Measurements from ENCODE around the gene E2F4.

E2F4 gene

GRCh38 chr16:67154578-67155294 is 37.2 kb upstream of the E2F4 start:
- DNase-seq: no peak
- Histone ChIP-seq H3K9me2 (replicated peaks; ENCODE audit: insufficient read depth, low read length) (no peaks in the 10 kb centered on the region), H3K4me3 (ENCODE audit: low read length) (peak overlapping the region; percentile 35), H3K4me2 (ENCODE audit: low read depth, low read length) (peak overlapping the region; percentile 95), H3F3A (ENCODE audit: insufficient read depth, low read length) (peaks cover 29% of the 10 kb centered on the region), H2AFZ (ENCODE audit: low read length) (no peak overlapping the region), H3K27ac (ENCODE audit: low read length) (no peak overlapping the region), H3K27me3 (replicated peaks; ENCODE audit: insufficient read depth, low read length) (no peaks in the 10 kb centered on the region), H3K36me3 (replicated peaks; ENCODE audit: insufficient read depth, low read length) (no peaks in the 10 kb centered on the region), H3K4me1 (ENCODE audit: low read length) (peaks cover 18% of the 10 kb centered on the region), H3K9ac (ENCODE audit: low read length) (no peak overlapping the region; the same call in 1 of the 2 replicates), H4K20me1 (ENCODE audit: insufficient read depth, low read length) (no peaks in the 10 kb centered on the region), H3K79me2 (ENCODE audit: low read length) (peaks cover 17% of the 10 kb centered on the region), H3K9me3 (replicated peaks; ENCODE audit: insufficient read depth, low read length) (no peaks in the 10 kb centered on the region)
- TF ChIP-seq CTCF (IDR thresholded peaks at IDR 0.05; ENCODE audit: low read length) (no peak), EZH2phosphoT487 (IDR thresholded peaks at IDR 0.05; ENCODE audit: low read length) (no peak), EZH2 (optimal IDR thresholded peaks at IDR 0.05; ENCODE audit: low read depth, low read length) (no peak)

GRCh38 chr16:67155295-67156142 is 36.4 kb upstream of the E2F4 start:
- Histone ChIP-seq H2AFZ (ENCODE audit: low read length) (no peak overlapping the region), H3K36me3 (replicated peaks; ENCODE audit: insufficient read depth, low read length) (no peaks in the 10 kb centered on the region), H3K4me2 (ENCODE audit: low read depth, low read length) (peak overlapping the region; percentile 95), H3K9me3 (replicated peaks; ENCODE audit: insufficient read depth, low read length) (no peaks in the 10 kb centered on the region), H3K79me2 (ENCODE audit: low read length) (peaks cover 17% of the 10 kb centered on the region), H3K9me2 (replicated peaks; ENCODE audit: insufficient read depth, low read length) (no peaks in the 10 kb centered on the region), H4K20me1 (ENCODE audit: insufficient read depth, low read length) (no peaks in the 10 kb centered on the region), H3F3A (ENCODE audit: insufficient read depth, low read length) (peaks cover 32% of the 10 kb centered on the region), H3K4me1 (ENCODE audit: low read length) (peaks cover 18% of the 10 kb centered on the region), H3K4me3 (ENCODE audit: low read length) (peak overlapping the region; percentile 35), H3K27me3 (replicated peaks; ENCODE audit: insufficient read depth, low read length) (no peaks in the 10 kb centered on the region), H3K27ac (ENCODE audit: low read length) (no peak overlapping the region), H3K9ac (ENCODE audit: low read length) (no peak overlapping the region; the same call in 1 of the 2 replicates)
- peak; percentile 77 for DNase-seq
- TF ChIP-seq EZH2 (optimal IDR thresholded peaks at IDR 0.05; ENCODE audit: low read depth, low read length) (no peak), EZH2phosphoT487 (IDR thresholded peaks at IDR 0.05; ENCODE audit: low read length) (no peak), CTCF (IDR thresholded peaks at IDR 0.05; ENCODE audit: low read length) (peak; percentile 92)

GRCh38 chr16:67156143-67156844 is 35.7 kb upstream of the E2F4 start:
- Histone ChIP-seq H3F3A (ENCODE audit: insufficient read depth, low read length) (peaks cover 32% of the 10 kb centered on the region), H4K20me1 (ENCODE audit: insufficient read depth, low read length) (no peaks in the 10 kb centered on the region), H3K9ac (ENCODE audit: low read length) (no peak overlapping the region), H3K9me3 (replicated peaks; ENCODE audit: insufficient read depth, low read length) (no peaks in the 10 kb centered on the region), H3K4me2 (ENCODE audit: low read depth, low read length) (no peak overlapping the region), H3K4me1 (ENCODE audit: low read length) (peaks cover 18% of the 10 kb centered on the region), H3K36me3 (replicated peaks; ENCODE audit: insufficient read depth, low read length) (no peaks in the 10 kb centered on the region), H3K4me3 (ENCODE audit: low read length) (no peak overlapping the region), H3K9me2 (replicated peaks; ENCODE audit: insufficient read depth, low read length) (no peaks in the 10 kb centered on the region), H3K79me2 (ENCODE audit: low read length) (peaks cover 17% of the 10 kb centered on the region), H3K27ac (ENCODE audit: low read length) (no peak overlapping the region), H3K27me3 (replicated peaks; ENCODE audit: insufficient read depth, low read length) (no peaks in the 10 kb centered on the region), H2AFZ (ENCODE audit: low read length) (no peak overlapping the region)
- TF ChIP-seq EZH2phosphoT487 (IDR thresholded peaks at IDR 0.05; ENCODE audit: low read length): no peak
- TF ChIP-seq EZH2 (optimal IDR thresholded peaks at IDR 0.05; ENCODE audit: low read depth, low read length): no peak
- no peak for TF ChIP-seq CTCF (IDR thresholded peaks at IDR 0.05; ENCODE audit: low read length)
- DNase-seq: no peak

Measured in MM.1S (cell line).